ENCODE measurements around the gene SHANK3.

Gene SHANK3

GRCh38 chr22:50711446-50712340 lies 39.1 kb downstream of the SHANK3 start:
- no peak for DNase-seq (ENCODE audit: low read depth in 1 of 2, low spot score in 1 of 2)

- no peak for DNase-seq (ENCODE audit: low read depth in 1 of 2, low spot score in 1 of 2)
Observed at GRCh38 chr22:50712341-50713007, 39.9 kb downstream of the SHANK3 start.

GRCh38 chr22:50713008-50713385 lies 40.4 kb downstream of the SHANK3 start:
- no peak for DNase-seq (ENCODE audit: low read depth in 1 of 2, low spot score in 1 of 2)

GRCh38 chr22:50713571-50714056 lies 41.0 kb downstream of the SHANK3 start:
- DNase-seq (ENCODE audit: low read depth in 1 of 2, low spot score in 1 of 2), result no peak

- DNase-seq (ENCODE audit: low read depth in 1 of 2, low spot score in 1 of 2), result no peak
Observed at GRCh38 chr22:50714150-50714549, 41.5 kb downstream of the SHANK3 start.

GRCh38 chr22:50714631-50715179 lies 42.1 kb downstream of the SHANK3 start:
- no peak for DNase-seq (ENCODE audit: low read depth in 1 of 2, low spot score in 1 of 2)

GRCh38 chr22:50715250-50715649 lies 42.6 kb downstream of the SHANK3 start:
- DNase-seq (ENCODE audit: low read depth in 1 of 2, low spot score in 1 of 2), result no peak

- no peak for DNase-seq (ENCODE audit: low read depth in 1 of 2, low spot score in 1 of 2)
Observed at GRCh38 chr22:50715776-50716175, 43.2 kb downstream of the SHANK3 start.

- no peak for DNase-seq (ENCODE audit: low read depth in 1 of 2, low spot score in 1 of 2)
Observed at GRCh38 chr22:50716290-50717024, 43.8 kb downstream of the SHANK3 start.

GRCh38 chr22:50717709-50718351 lies 45.2 kb downstream of the SHANK3 start:
- no peak for DNase-seq (ENCODE audit: low read depth in 1 of 2, low spot score in 1 of 2)

- DNase-seq (ENCODE audit: low read depth in 1 of 2, low spot score in 1 of 2), result no peak
Observed at GRCh38 chr22:50718352-50718709, 45.7 kb downstream of the SHANK3 start.

GRCh38 chr22:50719814-50720300 lies 47.2 kb downstream of the SHANK3 start:
- no peak for DNase-seq (ENCODE audit: low read depth in 1 of 2, low spot score in 1 of 2)

- no peak for DNase-seq (ENCODE audit: low read depth in 1 of 2, low spot score in 1 of 2)
Observed at GRCh38 chr22:50720301-50721256, 48.0 kb downstream of the SHANK3 start.

GRCh38 chr22:50721257-50721844 lies 48.7 kb downstream of the SHANK3 start:
- no peak for DNase-seq (ENCODE audit: low read depth in 1 of 2, low spot score in 1 of 2)

GRCh38 chr22:50722048-50722701 lies 49.6 kb downstream of the SHANK3 start:
- no peak for DNase-seq (ENCODE audit: low read depth in 1 of 2, low spot score in 1 of 2)
